GM11168 (cell line): ENCODE data around the gene ATP11A.

Experiments used
- in situ Hi-C: fragments of 300-500 bp; cut with MboI; formaldehyde crosslinking; loops from one replicate; pipeline ENCODE4 v1.12.0; 2022; ENCODE audit warnings: low sequenced_read_pairs; ENCODE audit not compliant: unreplicated experiment

ATP11A gene

DNA sequence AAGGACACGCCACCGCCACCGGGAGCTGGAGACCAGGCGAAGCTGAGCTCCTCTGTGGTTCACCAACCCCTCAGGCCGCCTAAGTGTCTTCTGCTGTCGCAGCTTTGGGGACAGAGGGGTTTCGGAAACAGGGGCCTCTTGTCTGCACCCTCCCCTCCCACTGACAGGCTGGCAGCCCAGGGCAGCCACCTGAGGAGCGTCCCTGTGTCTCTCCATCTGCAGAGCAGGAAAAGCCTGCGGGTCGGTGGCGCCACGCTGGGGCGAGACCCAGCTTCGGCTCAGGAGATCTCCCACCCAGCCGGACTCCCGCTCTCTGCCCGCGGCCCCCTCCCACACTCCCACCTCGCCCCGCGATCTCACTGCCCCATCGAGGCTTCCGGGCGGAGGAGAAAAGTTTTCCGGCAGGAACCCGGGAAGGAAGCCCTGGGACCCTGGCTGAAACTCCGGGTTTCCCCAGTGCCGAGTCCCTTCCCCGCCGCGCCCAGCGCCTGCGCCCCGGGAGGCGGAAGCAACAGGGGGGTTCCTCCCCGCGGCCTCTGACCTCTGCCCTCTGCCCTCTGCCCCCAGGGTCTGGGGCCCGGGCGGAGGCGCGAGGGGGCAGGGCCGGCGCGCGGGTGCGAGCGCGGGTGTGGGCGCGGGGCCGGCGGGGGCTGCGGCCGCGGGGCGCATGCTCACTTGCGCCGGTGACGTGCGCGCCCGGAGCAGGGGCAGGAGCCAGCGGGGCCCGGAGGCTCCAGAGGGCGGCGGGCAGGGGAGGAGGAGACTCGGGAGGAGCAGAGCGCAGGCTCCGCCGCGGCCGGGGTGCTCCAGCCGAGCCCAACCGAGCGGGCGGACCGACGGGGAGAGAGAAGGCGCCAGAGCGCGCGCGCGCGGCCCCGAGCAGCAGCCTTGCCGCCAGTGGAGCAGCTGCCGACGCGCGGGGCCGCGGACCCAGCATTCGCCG is at the start of gene ATP11A:
ATP11A (plus strand) TSS at position 736 of the 943 bp plus-strand sequence. CDS start 379 bp downstream, outside the sequence.
- in situ Hi-C loops, result no loop called here

DNA sequence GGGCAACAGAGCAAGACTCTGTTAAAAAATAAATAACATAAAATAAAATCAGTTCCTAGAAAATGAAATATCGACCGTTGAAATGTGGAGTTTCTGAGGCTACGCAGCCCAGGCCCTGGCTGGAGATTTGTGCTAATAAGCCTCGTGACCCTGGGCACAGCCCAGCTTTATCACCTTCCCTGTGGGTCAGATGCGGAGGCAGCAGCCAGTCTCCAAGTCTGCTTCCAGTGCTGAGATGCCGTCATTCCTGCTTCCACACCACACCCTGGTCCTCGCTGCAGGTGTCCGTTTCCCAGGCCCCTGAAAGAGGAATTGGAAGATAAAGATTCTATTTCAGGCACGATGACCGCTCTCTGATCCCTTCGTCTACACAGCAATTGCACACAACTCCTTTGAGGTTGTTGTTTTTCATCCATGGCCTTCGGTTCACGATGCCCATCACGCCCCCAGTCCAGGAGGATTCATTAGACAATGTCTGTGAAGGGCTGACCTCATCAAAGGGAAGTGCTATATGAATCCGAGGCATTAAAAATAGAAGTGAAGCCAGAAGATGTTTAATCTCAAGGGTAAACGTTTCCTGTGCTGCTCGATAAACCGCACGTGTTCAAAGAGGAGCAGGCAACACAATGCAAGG is 48.3 kb upstream of the ATP11A start:
- in situ Hi-C loops, result no loop called here

DNA sequence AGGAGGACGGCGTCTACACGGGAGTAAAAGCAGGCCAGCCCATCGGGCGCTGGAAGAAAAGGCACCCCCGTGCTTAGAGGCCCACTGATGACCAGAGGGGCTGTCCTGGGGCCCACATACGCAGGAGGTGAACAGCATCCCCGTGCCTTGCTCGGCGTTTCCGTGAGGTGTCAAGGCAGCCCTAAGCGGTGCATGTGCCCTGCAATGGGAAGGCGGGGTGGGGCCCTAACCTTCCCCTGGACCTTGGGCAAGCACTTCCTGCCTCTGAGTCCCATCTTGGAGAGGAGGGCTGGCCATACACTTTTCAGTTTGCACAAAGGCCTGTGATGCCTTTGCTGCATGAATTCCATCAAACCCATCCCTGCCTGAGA is 47.8 kb upstream of the ATP11A start:
- in situ Hi-C loops, result no loop called here

DNA sequence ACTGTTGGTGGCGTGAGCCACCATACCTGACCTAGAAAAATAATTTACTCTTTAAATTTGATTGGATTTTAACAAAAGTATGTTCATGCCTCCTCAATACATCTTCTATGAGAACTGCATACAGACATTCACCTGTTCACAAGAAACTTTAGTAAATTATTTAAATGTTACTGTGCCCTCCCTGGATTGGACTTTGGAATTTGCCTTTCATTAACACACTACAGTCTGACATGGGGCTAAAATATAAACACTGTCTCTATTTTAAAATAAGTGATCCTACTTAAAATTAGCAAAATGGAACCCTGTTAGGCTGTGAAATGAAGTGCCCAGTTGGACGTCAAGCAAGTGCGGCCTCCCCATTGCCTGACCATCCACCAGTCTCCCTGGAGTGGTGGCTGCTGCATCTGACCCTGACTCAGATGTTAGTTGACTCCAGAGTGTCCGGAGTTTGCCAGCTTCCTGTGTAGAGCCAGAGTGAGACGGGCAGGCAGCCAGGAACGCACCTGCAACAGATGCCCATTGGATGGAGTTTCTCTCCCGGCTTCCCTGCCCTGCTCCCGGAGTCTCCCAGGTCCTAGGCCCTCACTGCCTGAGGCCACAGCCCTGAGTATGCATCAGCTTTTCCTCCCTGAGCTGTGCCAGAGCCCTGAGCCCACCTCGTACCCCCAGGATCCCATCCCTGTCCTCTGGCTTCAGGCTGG is 45.9 kb upstream of the ATP11A start:
- in situ Hi-C loops, result no loop called here

DNA sequence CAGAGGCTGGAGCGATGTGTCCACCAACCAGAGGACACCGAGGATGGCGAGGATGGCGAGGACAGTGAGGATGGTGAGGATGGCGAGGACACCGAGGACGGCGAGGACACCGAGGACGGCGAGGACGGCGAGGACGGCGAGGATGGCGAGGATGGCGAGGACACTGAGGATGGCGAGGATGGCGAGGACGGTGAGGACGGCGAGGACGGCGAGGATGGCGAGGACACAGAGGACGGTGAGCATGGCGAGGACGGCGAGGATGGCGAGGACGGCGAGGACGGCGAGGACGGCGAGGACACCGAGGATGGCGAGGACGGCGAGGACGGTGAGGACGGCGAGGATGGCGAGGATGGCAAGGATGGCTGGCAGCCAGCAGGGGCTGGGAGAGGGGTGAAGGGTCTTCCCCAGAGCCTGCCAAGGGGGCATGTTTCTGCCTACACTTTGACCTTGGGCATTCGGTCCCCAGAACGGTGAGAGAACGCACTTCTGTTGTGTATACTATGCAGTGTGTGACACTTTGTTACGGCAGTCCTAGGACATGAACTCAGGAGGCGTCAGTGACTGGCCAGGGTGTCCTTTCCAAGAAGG is 44.4 kb upstream of the ATP11A start:
- in situ Hi-C loops, result no loop called here

DNA sequence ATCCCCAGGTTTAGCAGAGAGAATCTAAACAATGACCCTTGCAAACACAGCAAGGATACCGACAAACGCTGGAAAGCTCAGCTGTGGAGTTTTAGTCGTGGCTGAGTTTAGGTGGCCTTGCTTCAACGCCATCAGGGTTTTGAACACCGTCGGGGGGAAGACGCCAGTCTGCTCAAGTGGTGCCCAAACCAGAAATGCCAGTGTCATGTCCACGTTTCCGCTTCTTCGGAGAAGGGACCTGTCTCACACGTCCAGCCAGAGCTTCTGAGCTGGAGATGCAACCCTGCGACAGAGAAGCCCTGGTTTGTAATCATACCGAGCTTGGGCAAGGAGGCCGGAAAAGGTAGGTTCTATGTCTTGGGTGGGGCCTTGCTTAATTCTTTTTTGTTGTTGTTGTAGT is 42.6 kb upstream of the ATP11A start:
- in situ Hi-C loops, result no loop called here

DNA sequence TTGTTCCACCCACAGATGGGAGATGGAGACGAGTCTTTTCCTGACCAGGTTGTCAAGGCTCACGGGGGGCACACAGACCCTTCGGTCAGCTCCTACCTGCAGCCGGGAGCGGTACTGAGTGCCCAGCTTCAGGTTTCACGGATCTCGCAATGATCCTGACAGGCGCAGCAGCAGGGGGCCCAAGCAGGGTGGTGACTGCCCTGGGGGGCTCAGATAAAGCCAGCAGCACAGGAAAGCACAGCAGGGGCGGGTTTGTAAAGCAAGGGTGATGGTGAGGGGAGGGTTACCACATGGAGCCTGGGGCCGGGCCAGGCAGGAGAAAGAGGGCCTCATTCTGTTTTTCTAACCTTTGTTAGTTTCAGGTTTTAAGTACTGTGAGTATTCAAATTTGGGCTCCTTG is 41.7 kb upstream of the ATP11A start:
- in situ Hi-C loops, result no loop called here

DNA sequence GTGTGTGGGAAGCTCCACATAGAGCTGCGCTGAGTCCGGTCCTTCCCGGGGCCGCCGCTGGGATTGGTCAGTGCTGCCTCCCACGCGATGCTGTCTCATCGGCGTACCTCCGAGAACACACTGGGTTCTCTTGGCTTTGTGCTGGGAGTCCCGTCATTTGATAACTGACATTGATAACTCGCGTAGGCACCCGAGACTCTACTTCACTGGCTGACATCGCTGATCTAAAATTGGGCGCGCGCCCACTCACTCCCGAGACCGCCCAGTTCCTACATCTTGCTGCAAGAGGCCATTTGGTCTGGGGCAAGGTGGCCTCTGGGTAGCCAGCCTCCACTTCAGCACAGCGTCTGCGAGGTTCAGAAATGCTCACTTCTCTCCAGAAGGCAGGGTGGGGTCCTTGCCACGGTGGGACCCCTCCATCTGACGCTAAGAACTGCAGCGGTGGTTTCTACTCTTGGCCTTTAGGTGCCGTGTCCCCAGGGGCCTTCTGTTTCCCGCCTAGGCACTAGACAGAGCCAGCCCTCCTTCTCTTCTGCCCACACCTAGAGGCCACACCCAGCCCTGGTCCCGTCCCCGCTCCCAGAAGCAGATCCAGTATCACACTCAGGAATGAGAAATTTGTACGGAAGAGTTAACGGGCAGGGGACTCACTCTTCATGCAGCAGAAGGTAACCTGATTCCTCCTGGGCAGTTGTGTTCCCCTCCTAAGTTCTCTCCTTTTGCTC is 40.7 kb upstream of the ATP11A start:
- in situ Hi-C loops, result no loop called here

DNA sequence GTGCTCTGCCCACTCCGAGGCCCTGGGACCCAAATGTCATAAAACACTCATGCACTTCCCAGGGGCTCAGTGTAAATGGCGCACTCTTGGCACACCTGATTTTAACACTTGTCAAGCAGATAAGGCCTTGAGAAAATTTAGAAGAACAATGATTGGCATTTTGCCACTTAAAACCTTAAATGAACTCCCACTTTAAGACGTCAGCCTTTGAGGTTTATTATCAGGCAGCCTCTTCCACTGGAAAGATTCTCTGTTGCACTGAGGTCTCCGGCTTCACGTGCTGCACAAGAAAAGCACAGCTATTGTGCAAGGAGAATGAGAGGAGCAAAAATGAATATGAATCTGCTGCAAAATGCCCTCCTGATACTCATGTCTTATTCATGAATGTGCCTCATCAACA is 38.5 kb upstream of the ATP11A start:
- in situ Hi-C loops, result no loop called here

DNA sequence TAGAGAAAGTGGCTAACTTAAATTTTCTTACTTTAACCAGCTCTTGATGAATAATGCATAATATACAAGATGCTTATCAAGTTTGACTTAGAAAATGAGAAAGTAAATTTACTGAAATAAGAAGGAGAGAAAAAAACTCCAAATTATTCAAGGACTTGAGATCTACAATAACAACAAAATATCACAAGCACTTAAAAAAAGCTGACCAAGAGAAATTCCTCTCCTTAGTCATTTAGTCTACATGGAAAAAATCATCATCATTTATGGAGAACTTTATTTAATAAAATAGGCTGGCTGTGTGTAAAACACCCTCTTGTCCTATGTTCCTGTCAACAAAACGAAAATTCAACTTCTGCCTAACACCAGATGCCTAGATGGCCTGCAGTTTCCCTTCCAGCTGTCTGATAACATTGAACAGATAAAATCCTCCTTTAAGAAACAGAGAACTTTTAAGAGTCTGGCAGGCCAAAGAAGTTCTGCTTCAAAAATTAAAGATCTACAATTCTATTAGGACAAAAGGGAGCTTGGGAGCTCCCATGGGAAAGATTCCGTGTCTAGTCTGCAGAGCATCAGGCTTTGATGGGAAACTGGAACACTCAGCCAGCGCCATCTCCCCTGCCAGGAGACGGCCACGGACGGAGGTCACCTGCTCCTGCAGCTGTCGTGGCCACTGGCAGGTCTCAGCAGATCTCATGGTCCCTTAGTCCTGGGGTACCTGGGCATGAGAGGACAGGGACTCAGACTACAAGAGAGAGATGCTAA is 37.9 kb upstream of the ATP11A start:
- in situ Hi-C loops, result no loop called here

DNA sequence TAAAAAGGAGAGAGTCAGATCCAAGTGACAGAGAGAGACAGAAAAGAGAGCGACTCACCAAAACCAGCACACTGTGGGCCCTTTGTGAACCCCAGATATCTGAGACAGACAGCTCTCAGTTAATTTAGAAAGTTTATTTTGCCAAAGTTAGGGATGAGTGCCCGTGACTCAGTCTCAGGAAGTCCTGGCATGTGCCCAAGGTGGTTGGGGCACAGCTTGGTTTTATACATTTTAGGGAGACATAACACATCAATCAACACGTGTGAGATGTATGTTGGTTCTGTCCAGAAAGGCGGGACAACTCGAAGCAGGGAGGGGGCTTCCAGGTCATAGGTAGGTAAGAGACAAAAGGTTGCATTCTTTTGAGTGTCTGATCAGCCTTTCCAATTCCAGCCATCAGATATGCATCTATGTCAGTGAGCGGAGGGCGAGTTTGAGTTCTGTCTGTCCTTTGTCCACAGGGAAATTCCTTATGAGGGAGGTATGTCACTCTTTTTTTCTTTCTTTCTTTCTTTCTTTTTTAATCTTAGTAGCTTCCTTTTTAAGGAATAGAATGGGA is 37.2 kb upstream of the ATP11A start:
- in situ Hi-C loops, result no loop called here

DNA sequence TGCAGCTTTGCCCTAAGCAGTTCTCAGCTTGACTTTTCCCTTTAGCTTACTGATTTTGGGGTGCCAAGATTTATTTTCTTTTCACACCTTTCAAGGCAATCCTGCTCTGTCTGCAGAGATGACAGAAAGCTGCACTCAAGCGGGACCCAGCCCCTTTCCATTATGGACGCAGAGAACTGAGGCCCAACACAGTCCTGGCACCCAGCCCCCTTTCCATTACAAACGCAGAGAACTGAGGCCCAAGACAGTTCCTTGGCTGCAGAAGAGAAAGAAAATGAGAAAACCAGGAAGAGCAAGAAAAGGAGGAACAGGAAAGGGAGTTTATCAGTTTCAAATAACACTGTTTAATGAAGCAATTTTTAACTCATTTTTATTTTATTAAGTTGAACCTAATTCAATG is 36.8 kb upstream of the ATP11A start:
- in situ Hi-C loops, result no loop called here

DNA sequence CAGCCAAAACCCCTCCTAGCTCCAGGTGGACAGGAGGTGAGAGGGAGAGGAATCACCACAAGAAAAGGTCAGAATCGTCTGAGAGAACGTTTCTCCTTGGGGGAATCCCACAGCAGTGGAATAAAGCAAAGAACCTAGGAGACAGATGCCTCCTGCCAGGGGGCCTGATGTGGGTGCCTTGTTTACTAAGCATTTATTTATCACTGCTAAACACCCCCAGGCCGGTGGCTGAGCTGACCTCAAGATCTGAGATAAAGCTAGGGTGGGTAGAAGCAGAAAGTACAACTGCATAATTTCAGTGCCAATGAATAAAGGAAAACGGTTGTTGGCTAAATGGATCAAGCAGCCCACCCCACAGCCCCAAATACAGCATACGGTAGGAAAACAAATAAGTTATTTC is 33.9 kb upstream of the ATP11A start:
- in situ Hi-C loops, result no loop called here

DNA sequence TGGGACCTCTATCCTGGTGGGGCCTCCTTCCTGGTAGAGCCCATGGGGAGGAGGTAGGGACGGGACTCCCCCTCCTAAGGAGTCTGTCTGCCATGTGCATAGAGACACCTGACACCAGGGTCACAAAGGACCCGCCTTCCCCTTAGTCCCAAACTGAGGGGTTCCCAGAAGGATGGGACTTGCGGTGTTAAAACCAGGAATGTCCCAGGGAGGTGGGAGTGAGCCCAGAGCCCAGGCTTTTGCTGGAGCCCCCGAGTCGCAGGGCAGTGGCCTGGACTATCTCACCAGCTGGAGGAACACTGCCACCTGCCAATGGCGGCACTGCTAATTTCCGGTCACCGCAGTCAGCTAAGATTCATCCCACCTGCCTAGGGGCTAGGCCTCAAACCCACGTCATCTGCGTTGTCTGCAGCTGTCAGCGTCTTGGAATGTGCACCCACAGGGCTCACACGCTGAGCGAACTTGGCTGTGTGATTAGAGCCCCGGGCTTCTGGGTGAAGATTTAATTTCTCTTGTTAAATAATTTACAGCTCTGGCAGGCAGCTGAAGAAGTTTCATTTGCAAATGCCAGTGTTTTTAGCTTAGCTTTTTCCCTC is 31.9 kb upstream of the ATP11A start:
- in situ Hi-C loops, result no loop called here

DNA sequence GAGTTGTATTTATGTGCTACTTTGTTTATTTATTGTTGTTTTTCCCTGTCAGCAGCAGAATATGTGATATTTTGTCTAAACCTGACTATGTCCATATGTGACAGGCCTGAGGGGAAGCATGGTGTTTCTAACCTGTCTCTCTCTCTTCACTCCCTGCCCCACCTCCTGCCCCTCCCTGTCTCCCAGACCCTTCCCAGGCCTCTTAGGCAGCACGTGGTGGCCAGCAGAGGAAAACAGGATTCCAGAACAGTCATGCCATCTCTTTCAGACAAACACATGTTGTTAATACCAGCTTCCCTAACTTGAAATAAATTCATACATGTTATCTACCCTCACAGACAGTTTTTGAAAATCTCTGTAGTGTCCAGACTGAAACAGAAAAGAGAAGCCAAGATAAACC is 31.0 kb upstream of the ATP11A start:
- in situ Hi-C loops, result no loop called here

DNA sequence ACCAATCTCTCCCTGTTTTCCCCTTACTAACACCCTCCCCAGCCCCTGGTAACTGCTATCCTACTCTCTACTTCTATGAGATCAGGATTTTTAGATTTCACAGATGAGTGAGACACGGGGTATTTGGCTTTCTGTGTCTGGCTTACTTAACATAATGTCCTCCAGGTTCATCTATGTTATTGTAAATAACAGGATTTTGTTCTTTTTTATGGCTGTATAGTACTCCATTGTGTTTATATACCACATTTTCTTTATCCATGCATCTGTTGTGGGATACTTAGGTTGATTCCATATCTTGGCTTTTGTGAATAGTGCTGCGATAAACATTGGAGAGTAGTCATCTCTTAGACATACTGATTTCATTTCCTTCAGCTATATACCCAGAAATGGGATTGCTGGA is 28.5 kb upstream of the ATP11A start:
- in situ Hi-C loops, result no loop called here

DNA sequence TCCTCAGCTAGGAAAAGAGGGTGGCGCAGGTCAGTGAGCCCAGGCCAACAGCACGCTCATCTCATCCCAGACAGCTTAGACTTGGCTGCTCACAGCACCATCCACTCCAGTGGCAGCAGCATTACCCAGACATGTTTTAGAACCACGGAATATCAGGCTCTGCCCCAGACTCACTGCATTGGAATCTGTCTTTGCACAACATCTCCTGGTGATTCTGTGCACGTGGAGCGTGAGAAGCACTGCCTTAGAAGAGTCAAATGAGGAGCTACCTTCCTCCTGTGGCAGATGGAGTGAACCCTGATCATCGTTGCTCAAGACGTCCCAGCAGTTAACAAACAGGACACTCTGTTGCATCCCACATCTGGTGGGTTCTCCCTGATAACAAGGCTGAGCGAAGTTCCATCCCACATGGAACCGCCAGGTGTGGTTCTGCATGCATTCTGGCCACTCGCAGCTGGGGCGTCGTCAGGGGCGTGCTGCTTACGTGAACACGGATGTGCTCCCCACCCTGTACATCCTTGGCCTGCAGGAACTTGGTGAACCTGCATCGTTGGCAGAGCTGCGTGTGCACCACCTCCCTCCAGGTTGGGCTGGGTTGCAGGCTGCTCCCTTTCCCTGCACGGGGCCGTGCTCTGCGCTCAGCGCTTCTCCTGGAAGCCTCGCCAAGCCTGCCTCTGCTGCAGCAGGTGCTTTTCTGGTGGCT is 25.2 kb upstream of the ATP11A start:
- in situ Hi-C loops, result no loop called here

DNA sequence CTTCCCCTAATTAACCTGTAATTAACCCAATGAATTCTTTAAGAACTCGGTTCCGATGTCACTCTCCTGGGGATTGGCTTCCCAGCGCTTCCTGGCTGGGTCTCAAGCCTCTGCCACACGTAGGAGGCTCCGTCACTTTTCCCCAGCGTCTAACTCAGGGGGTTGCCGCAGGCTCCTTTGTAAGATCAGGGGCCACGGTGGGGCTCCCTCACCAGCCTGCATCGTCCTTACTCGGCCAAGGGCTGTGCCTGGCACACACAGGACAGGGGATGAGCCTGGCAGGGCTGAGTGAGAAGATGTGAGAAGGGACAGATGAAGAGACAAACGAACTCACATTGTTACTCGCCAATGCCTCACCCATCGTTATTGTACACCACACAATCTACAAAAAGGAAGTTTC is 20.9 kb upstream of the ATP11A start:
- in situ Hi-C loops, result no loop called here
